Epithelial cell of umbilical artery (primary cell): ENCODE data around the gene NOL4. TPM values are rescaled to one million over a fixed set of nuclear protein-coding genes. Genes with fewer than 3 reads are reported as not detected.

Source experiments
- total RNA-seq: library from RNA; depleted of rRNA; stranded (reverse); fragments of >200 nt; gene quantifications from 2 replicates; pipeline ENCODE4 v1.2.3, GENCODE V29; 2014

The NOL4 gene
- not detected in 2 replicates for total RNA-seq

DNA sequence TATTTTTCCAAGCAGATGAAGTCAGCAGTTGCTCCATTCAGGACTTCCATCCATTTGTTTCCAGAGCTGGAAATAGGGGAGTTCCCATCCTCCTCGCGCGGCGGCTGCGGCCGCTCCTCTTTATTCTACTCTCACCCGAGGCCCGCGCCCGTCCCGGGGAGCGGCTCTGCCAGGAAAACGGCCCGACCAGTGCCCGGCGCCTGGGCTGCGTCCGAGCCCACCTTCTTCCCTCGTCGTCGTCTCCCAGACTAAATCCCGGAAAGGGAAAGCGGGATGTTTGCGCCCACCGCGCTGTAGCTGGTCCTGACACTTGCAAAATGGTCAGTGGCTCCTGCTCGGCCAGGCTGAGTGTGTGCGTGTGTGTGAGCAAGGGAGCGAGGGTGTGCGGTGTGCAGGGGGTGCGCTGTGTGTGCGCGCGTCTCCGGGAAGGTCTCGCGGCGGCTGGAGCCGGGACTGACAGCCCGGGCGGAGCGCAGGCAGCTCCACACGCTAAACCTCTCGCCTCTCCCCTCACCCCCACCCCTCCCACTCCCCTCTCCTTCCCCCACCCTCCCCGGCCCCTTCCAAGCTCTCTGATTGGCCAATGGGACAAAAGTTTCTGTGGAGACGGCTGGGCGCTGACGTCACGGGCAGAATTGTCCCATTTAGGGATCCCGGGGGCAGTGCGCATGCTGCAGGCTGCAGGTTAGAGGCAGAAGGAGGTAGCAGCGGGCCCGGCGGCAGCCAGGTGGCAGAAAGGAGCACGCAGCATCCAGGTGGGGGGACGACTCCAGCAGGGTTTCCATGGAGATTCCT is at the start of gene NOL4:
Gene NOL4, minus strand, starts transcription at position 491 of the 795 bp plus-strand sequence. CDS start 1,660 bp downstream, outside the sequence.

